HG02678 (cell line): ENCODE data around the gene EBF3.

Experiments
- ATAC-seq: cut with Tn5 transposase; IDR thresholded peaks from one replicate; pipeline ENCODE4 v1.9.1; 2021; ENCODE audit warnings: mild to moderate bottlenecking, moderate library complexity; ENCODE audit not compliant: unreplicated experiment

EBF3 gene

GRCh38 chr10:129914153-129914855, 49.8 kb downstream of the EBF3 start:
- no peak for ATAC-seq

DNA sequence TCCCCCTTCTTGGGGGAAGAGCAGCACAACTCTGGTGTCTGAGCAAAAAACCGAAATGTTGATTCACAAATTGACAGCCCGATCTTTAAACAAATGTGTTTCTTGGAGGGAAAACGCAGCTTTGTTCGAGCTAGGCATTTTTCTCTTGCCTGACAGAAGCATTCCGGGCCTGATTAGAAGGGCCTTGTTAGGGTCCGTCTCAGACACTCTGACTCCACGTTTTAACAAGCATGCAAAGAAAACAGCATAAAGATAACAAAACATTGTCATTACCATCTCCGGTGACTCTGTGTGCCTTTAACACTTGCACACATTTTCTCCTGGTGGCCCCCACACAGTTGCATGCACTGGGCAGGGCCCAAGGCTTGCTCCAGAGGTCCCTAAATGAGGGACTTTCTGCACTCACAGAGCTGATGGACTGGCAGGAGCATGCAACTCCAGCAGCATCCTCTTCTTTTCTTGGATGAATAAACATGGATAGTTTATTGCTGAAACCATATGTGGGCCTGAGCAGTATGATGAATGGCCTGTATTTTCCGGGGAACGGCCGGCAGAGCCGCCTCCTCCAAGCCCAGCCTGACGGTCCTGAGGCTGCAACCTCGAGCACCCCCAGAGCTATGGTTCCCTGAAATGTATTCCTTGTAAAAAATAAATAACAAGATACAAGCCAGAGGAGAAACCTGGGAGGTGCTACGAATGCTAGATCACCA, 50.9 kb downstream of the EBF3 start:
- no peak for ATAC-seq

DNA sequence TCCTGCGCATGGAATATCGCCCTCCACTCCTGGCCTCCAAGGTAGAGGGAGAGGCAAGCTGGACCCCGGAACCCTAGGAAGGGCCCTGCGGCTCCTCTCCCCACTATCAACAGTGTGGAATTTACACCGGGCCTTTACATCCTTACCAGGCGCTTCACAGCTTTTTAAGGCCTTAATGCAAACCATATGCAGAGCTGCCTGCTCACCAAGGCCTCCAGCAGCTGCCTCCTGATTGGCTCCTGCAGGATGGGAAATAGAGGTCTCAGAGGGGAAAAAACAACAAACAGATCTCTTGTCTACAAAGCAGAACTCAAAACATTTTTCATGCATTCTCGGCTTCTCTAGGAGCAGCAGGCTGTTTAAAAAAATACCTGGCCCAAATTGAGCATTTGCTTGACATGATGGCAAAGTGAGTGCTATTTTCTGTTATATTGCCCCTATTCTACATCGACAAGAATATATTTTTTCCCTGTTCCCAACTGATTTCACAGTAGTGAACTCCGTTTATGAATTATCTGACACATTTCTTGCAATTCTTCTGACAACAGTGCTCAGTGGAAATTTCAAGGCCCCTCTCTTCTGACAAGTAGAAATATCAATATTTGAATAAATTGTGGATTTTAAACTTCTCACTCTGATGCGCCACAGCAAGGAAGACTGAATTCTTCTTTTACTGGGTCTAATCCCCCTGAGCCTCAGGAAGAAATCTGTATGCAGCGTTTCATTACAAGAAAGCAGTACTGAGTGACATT, 51.7 kb downstream of the EBF3 start:
- ATAC-seq, result no peak

- ATAC-seq, result no peak
Observed at GRCh38 chr10:129911451-129912165, 52.5 kb downstream of the EBF3 start.

DNA sequence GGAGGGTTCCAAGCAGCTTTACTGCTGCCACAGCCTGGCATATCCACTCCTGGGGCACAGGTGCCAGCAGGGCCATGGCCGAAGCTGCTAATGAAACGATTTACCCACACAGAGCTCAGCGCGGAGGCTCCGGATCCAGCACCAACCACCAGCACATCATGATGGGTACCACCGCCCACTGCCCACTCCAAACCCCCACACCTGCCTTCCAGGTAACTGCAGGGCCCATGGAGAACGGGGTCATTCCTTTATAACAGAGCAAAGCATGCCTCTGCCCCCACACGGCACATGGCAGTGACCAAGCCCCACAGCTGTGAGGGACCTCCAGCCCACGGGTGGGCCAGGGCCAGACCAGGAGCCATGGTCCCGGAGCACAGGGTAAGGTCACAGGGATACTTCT, 53.2 kb downstream of the EBF3 start:
- no peak for ATAC-seq

GRCh38 chr10:129909531-129910256, 54.4 kb downstream of the EBF3 start:
- no peak for ATAC-seq

- no peak for ATAC-seq
Observed at GRCh38 chr10:129909080-129909479, 55.0 kb downstream of the EBF3 start.

DNA sequence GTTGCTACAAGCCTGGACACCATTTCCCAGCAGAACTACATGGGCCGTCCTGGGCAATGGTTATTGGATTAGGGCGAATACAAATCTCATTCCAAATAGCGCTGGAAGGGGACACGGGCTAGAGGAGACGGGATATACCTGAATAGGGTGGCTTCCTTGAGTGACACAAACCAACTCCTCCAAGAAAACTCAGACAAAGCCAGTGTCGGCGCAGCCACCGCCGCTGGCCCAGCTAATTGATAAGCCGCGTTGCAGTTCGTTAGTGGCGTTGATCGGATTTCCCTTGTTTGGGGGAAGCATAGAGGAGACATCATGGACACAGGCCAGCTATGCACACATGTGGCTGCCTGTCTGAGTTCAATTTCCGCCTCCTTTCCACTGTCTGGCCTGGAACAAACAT, 55.7 kb downstream of the EBF3 start:
- no peak for ATAC-seq

- ATAC-seq, result no peak
Observed at GRCh38 chr10:129905553-129905952, 58.5 kb downstream of the EBF3 start.

DNA sequence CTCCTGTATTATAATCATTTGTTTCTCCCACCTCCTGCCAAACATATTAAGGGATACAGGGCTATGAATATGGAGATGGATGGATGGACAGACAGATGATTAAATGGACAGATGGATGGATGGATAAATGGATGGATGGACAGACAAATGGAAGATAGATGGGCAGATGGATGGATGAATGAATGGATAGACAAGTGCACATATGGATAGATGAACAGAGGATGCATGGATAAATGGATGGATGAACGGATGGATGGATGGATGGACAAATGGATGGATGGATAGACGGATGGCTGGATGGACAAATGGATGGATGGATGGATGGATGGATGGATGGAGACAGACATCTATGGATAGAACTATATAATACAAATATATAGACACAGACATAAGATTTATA, 59.8 kb downstream of the EBF3 start:
- ATAC-seq, result no peak

DNA sequence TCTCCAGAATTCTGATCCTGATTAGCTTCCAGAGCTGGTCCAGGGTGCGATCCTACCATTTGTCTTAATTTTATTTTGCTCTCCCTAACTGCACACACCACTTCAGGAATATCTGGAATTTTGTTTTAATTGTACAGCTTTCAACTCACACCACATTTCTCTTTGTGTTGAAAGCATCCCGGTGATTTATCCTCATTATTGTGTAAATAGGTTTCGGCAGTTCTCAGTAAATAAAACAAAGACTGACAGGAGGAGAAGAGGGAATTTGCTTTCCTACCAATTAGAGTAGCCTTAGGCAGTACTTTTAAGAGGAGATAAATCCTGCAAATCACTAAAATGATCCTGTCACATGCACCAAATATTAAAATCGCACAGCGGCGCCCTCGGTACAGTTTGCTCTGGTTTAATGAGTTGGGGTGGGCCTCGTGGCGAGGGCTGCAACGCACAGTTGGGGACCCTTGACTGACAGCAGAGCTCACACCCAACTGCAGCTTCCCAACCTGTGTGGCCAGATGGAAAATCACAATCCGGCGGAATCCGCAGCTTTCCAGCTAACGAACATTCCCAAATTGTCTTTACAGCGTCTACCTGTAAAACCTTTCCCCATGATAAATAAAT, 62.6 kb downstream of the EBF3 start:
- no peak for ATAC-seq

DNA sequence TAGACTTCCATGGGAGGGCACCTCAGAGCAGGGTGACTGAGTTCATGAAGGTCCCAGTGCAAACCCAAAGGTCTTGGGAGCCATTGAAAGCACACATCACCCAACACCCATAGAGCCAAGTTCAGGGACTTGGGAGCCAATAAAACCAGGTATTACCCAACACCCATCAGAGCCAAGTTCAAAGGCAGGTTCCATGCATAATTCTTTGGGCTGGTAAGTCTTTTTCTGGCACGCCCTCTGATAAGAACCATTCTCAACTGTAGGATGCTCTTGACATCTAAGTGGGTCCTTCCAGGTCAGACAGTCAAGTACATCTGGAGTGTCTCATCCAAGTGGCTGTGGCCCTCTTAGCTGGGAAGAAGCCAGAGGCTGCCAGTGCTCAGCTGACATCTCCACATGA, 63.2 kb downstream of the EBF3 start:
- no peak for ATAC-seq

DNA sequence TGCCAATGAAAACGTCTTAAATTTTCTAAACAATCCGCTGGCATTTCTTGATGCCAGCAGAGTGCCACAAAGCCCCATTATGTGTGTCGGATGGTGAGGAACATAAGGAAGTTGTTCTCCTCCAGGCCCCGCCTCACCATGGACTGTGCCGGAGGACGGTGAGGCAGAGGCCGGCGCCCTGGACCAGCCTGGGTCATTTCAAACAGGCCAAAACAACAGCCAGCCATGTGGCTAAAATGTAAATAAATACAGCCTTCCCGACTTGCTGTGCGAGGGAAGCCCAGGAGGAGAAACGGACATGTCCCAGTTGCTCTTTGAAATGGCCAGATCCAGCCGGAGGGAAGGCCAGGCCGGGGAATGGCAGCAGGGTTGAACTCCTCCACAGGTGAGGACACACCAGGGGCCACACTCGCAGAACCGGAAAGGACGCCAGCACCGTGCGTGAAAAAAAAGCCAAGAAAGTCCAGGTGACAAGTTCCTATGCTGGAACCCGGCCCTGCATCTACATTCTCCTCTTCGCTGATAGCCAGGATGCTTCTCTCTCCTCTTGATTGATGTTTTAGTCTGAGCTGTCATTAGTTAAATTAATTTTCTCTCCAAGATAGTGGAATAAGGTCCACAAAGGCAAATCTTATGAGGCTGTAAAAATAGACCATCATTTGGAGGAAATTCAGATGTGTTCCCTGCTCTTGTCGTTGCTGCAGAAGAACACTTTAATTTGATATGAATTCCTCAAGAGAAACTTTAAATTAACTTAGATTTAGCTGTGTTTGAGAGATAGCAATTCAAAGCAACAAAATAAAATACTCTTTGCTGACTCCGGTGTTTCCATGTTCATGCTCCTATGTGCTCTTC, 64.6 kb downstream of the EBF3 start:
- ATAC-seq, result no peak

- ATAC-seq, result no peak
Observed at GRCh38 chr10:129898706-129899268, 65.3 kb downstream of the EBF3 start.

GRCh38 chr10:129897871-129898626, 66.0 kb downstream of the EBF3 start:
- no peak for ATAC-seq

GRCh38 chr10:129896860-129897200, 67.2 kb downstream of the EBF3 start:
- ATAC-seq, result no peak

DNA sequence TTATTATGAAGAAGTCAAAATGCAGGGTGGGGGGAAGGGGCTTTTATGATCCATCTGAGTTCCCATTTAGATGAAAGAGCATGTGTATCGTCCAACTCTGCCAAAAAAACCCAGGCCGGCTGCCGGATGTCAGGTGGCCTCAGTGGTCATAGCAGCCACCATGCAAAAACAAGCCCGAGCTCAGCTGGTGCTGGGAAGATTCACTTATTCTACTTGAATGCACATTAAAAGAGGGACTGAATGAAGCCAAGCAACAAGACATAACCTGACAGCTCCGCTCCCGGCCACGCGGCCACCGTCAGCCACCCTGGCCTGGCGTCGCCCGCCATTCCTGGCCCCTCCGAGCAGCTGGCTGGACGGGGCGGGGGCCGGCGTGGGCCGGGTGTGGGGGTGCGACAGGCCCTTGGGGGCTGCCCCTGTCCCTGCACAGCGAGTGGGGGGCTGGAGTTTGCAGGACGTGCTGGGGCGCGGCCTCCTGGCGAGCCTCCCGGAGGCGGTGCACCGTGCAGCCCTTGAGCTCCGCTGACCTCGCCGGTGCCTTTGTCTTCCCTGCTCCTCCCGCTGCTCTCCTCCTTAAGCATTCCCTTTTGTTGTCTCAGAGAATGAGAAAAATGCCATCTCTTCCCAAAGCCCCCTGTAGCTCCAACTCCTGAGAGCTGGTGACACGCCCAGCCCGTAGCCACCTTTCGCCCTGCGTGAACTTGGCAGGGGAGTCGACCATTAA, 67.8 kb downstream of the EBF3 start:
- no peak for ATAC-seq

- ATAC-seq, result no peak
Observed at GRCh38 chr10:129895811-129896135, 68.3 kb downstream of the EBF3 start.
